GM21723 (cell line): Measurements from ENCODE around the gene ALG14.
"Not testable (repeated sequence)": the region's sequence is repeated elsewhere in the genome, so short reads cannot be mapped to it uniquely, and the experiment has no call there.

Experiments
- ATAC-seq: cut with Tn5 transposase; IDR thresholded peaks from one replicate; pipeline ENCODE4 v1.9.1; 2021; ENCODE audit warnings: mild to moderate bottlenecking, moderate library complexity; ENCODE audit not compliant: unreplicated experiment

The ALG14 gene, protein sequence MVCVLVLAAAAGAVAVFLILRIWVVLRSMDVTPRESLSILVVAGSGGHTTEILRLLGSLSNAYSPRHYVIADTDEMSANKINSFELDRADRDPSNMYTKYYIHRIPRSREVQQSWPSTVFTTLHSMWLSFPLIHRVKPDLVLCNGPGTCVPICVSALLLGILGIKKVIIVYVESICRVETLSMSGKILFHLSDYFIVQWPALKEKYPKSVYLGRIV

DNA sequence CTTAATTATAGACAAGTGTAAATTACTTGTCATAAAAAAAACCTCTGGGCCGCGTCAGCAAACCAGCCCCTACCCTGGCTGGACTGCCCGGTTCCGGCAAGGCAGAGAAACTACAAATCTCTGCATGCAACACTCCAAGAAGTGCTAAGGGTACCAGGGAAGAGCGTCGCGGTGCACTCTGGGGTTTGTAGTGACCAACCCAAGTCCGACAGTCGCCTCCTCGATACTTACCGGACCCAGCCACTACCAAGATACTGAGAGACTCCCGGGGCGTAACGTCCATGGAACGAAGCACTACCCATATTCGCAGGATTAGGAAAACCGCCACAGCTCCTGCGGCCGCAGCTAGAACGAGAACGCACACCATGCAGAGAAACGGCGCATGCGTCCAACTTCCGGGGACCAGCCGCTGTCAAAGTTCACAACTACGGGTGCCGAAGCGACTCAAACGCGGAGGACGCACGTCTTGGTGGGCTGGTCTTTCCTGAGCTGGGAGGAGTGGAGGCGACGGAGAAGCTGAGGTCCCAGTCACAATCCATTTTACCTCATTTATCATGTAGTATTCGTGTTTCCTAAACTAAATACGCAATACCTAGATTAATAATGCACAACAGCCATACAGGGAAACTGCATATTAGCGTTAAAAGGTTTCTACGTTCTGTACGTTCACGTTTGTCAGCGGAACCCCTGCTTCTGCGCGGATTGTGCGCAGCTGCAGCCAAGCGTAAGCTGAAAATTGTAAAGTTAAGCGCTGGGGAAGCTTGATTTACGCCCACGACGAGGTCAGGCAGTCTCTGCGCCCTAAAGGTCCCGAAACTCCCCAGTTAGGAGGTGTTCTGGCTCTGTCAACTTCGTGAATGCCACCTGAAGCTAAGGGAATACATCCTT is at the start of gene ALG14:
Gene ALG14, minus strand, starts transcription at position 420 of the 888 bp plus-strand sequence. Its CDS starts 53 bp downstream, at position 367.
- peak; percentile 98 for ATAC-seq

DNA sequence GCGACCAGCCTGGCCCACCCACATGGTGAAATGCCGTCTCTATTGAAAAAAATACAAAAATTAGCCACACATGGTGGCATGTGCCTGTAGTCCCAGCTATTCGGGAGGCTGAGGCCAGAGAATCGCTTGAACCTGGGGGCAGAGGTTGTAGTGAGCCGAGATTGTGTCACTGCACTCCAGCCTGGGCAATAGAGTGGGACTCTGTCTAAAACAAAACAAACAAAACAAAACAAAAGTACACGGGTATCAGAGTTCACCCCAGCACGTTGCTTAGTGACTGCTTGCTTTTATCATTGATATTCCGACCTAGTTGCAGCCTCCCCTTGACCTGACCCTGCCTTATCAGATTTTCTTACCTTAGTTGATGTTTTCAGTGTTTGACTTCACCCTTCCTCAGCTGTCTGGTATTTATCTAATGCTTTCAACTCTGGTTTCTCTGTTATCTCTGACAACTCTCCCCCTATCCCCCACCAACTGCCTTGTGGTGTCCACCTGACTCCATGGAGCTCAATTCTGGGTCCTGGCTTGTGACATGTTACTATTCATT is 49.5 kb upstream of the ALG14 start:
- ATAC-seq = no peak

DNA sequence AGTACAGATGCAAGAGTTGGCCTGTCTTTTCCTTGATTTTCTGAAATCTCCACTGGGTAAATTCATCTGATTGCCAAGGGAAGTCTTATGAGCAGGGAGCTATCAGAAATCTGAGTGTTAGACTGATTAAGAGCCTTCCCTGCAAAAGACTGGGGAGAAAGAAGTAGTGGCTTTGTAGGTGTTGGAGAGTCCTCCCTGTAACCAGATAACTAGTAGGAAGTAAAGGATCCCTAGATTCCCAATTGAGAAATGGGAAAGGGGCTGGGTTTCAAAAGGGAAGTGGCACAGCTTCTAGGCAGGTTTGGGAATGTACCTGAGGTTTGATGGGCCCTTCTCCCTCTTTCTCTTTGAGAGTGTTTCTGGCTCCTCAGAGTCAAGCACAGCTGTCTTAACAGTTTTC is 46.5 kb upstream of the ALG14 start:
- ATAC-seq = no peak

DNA sequence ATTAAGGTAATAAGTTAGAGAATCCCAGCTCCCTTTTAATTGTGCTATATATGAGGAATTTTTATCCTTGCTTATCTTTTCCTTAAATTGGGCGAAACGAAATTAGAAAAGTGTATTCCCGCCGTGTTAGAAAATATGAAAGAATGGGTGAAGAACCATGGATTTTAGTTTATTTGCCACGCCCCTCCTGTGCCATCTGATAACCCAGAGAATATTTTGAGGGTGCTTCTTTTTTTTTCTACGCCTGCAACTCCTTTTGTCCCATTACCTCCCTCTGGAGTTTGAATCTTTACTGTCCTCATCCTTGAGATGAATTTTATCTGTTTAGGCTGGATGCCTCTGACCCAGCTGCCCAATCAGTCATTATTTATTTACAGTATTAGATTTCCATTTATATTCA is 46.0 kb upstream of the ALG14 start:
- ATAC-seq = no peak

DNA sequence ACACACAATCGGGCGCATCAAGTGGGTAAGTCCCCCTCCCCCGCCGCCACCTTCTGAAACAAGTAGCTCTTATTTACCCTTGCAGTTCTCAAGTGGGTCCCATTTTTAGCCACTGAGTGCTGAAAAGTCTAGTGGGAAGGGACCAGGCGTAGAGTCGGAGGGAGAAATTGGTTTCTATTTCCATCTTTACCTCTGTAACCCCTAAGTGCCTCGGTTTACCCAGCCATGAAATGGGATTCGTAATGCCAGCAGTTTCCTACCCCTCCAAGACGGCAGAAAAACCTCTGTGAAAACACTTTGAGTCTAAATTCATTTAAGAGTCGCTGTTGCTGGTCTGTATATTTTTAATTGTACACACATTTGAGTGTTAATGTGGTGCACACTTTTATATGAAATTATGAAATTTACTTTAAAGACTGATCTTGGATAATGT is 45.3 kb upstream of the ALG14 start:
- no peak for ATAC-seq

DNA sequence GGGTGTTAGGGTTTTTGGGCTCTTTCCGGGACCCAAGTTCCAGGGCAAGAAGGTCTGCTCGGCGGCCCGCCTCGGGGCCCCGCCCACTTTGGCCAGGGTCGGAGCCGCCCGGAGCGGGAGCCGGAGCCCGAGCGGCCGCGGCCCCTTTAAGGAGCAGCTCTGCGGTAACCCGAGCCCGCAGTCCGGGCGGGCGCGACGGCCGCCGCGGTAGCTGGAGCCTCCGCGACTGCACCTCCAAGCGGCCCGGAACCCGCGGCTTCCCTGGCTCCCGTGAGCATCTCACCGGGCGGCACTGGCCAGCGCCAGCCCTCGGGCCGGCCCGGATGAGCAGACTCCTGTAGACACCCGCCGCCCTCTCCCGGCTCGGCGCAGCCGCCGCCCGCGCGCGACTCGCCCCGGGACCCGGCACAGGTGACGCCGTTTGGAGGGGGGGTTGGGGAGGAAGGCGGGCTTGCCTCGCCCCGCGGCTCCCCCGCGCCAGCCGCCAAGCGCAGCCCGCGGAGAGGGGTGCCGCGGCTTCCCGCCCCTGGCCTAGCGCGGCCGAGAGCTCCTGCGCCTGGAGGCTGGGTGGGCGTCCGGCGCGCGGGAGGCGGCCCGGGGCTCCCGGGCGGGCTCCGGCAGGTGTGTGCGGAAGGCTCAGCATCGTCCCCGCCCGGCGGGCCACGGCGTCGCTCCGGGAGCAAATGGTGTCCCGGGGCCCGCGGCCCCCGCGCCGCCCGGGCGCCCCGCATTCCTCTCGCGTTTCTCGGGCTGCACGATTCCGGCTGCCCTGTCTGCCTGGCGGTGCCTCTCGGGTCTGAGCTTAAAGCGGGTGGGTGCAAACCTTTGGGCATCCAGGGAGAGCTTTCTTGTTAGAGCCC is 44.7 kb upstream of the ALG14 start, which contains the start of gene TLCD4:
Gene TLCD4, plus strand, starts transcription at position 149 of the 860 bp plus-strand sequence. CDS start 26,547 bp downstream, outside the sequence.
- peak; percentile 56 for ATAC-seq

DNA sequence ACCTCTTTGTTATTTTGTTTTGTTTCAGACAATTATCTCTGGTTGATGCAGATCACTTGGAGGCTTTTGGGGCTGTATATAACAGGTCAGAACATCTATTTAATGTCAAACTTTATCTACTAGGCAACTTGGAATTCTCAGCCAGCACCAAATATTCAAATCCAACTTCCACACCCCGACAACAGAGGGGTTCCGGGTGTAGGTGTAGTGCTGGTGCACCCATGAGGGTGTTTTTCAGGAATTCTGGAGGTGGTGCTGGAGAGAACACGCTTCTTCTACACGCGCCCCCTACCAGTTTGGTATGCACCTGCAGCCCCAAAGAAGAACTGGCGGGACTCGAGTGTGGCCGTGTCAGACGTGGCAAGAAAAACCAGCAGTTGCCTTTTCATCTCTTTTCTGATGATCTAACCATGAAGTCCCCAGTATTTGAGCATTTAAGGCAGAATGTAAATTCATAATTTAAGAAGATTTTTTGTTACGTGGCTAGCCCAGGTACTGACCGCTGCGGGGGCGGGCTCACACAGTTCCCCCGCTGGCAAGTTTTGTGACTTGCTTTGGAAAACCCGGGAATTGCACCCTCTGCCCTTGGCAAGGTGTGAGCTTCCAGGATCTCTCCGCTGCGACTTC is 43.9 kb upstream of the ALG14 start:
- peak; percentile 78 for ATAC-seq

DNA sequence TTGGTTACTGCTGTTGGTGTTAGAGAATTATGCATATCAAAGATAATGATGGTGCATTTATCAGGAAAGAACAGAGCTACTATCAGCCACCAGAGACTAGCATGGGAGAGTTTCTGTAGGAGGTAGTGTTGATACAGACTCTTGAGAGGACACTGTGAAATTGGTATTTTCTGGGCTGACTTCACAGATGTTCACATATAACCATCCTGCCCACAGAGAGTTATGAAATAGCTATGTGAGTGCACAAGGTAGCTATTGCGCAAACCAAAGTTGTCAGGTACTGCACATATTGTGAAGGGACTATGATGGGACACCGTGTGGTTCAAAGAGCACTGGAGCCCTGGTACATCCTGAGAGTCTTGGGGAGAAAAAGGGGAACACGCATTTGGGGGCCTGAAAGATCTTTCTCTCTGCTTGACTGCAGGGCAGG is 43.0 kb upstream of the ALG14 start:
- no peak for ATAC-seq

DNA sequence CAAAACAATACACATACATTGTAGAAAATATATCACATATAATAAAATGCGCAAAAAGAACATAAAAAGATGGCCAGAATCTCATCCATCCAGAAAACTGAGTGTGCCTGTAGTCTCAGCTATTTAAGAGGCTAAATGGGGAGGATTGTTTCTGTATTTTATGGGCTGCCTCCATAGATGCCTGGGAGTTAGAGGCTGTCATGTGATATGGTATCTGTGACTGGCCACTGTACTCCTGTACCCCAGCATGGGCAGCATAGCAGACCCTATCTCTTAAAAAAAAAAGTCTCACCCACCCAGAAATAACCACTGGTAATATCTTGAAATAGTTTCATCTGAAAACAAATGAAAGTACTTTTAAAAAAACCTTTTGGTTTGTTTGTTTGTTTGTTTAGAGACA is 40.9 kb upstream of the ALG14 start:
- no peak for ATAC-seq

DNA sequence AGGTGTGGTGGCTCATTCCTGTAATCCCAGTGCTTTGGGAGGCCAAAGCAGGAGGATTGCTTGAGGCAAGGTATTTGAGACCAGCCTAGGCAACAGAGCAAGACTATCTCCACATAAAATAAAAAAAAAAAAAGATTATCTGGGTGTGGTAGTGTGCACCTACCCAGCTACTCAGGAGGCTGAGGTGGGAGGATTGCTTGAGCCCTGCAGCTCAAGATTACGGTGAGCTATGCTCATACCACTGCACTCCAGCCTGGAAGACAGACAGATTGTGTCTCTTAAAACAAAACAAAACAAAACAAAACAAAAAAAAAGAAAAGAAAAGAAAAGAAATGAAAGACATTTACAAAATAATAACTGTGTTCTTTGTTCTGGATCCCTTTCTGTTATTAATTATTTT is 38.3 kb upstream of the ALG14 start:
- no peak for ATAC-seq

DNA sequence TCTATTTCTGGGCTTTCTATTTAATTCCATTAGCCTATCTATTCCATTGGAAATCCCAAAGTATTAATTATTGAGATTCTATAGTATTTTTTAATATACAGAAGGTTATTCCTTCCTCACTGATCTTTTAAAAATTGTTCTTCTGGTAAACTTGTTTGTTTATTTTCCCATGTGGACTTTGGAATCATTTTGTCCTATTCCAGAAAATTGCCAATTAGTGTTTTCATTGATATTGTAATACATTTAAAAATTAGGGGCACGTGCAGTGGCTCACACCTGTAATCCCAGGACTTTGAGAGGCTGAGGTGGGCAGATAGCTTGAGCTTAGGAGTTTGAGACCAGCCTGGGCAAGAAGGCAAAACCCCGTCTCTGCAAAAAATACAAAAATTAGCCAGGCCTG is 36.0 kb upstream of the ALG14 start:
- no peak for ATAC-seq

DNA sequence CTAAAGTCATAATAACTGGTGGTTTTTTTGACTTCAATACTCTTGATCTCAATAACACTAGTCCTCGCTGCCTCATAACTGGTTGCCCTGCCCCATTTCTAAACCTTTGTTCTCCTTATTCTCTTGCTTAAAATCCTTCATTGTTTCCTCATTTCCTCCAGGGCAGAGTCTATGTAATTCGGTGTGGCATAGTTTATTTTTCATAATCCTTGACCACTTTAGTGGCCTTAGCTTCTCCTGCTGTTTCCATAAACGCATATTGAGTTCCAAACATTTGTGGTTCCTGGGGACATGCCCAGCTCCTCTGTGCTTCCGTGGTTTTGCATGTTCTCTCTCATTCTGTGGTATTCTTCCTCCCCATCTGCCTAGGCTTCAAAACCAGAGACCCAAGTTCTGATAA is 25.4 kb upstream of the ALG14 start:
- ATAC-seq = no peak

DNA sequence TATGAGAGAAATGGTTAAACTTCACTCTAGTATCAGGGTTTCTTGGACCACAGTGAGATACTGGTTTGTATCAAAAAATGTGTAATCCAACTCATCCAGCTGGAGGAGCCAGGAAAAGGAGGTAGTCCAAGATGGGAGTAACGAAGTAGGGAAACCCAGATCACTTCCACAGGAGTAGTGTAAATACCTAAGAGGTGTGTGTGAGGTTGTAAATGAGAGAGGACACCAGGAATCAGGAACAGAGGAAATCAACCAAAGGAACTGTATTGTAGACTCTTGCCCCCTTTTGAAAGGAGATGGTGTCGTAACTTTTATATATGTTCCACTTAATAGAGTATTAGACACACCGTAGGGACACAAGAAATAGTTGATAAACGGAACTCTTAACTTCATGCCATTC is 24.7 kb upstream of the ALG14 start:
- no peak for ATAC-seq

DNA sequence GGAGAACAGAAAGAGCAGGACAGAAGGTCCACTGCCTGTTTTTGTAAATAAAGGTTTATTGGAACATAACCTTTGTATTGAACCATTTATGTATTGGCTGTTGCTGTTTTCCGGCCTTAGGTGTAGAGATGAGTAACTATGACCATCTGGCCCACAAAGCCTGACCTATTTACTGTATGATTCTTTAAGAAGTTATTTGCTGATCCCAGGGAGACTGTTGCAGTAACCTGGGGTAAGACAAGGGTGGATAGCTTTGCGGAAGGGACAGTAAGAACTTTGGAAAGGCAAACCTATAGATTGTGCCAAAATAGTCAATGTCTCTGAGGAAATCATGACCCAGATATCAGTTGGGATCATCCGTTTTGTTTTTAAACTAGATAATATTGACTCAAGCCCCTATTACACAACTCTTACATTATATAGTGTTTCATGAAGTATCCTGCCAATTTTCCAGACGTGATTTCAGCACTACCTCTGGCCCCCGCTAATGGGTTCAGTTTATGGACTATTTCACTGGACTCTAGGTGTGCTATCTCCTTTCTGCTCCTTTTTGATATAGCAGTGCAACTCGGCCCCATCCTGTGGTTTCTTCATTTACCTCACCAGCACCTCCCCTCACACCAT is 23.6 kb upstream of the ALG14 start:
- ATAC-seq = peak; percentile 28

DNA sequence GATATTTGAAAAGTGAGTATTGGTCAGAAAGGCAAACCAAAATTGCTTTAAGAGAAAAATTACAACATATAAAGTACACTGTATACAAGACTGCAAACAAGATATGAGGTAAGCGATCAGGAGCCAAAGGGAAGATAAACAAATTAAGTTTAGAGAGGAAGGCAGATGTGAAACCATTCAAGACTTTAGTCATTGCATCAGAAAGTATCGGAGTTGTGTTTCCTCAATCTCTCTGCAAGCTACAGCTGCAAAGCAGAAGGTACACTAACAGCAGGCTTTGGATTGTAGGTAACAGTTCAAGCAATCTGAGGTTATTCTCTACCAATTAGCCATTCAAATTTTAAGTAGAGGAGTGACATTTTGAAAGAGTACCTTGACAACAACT is 23.1 kb upstream of the ALG14 start:
- ATAC-seq = peak; percentile 97

DNA sequence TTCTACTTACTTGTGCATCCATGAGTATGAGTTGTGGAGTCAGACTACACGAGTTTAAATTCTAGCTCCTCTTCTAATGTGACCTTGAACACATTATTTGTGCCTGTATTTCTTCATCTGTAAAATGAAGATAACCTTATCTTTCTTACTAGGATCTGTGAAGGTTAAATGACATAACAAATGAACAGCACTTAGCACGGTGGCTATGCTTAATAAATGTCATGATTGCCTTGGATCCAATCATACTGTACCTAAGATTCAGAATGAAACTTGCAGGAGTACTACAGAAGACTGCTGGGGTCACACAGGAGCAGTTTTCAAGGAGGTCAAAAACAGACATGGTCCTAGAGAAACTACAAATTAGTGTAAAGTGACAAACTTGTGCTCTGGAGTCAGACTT is 22.2 kb upstream of the ALG14 start:
- ATAC-seq = no peak

DNA sequence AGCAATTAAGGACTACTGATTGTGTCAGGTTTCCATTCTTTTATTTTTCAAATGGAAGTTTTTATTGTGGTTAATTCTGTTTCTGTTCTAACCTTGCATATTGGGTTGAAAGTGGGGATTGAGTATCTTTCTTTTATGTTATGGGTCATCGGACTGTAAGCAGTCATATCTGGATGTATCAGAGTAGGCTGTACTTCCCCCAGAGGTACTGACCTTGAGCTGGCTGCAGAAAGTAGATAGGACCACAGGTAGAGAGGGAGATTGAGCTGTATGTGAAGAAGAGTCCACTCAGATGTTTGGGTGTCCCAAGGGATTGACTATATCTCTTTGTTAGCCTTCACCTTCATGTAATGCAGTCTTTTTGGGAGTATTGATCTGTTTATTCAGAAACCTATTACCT is 20.5 kb upstream of the ALG14 start:
- ATAC-seq = no peak

DNA sequence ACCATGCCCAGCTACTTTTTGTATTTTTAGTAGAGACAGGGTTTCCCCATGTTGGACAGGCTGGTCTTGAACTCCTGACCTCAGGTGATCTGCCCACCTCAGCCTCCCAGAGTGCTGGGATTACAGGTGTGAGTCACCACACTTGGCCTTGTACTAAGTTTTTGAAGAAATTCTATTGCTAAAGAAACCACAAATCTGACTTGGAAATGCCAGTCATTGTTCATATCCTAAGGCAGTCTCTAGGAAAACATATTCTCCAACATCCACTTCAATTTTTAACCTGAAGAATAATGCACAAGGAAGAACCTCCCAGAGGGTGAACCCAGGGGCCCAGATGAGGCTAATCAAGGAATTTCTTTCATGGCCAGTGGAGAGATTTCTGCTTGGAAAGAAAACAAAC is 20.1 kb upstream of the ALG14 start:
- ATAC-seq = not testable (repeated sequence)

DNA sequence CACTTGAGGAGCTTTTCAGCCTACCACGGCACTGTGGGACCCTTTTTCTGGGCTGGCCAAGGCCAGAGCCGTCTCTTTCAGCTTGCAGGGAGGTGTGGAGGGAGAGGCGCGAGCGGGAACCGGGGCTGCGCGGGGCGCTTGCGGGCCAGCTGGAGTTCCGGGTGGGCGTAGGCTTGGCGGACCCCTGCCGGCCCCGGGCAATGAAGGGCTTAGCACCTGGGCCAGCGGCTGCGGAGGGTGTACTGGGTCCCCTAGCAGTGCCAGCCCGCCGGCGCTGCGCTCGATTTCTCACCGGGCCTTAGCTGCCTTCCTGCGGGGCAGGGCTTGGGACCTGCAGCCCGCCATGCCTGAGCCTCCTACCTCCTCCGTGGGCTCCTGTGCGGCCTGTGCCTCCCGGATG is 18.5 kb upstream of the ALG14 start:
- ATAC-seq = not testable (repeated sequence)

DNA sequence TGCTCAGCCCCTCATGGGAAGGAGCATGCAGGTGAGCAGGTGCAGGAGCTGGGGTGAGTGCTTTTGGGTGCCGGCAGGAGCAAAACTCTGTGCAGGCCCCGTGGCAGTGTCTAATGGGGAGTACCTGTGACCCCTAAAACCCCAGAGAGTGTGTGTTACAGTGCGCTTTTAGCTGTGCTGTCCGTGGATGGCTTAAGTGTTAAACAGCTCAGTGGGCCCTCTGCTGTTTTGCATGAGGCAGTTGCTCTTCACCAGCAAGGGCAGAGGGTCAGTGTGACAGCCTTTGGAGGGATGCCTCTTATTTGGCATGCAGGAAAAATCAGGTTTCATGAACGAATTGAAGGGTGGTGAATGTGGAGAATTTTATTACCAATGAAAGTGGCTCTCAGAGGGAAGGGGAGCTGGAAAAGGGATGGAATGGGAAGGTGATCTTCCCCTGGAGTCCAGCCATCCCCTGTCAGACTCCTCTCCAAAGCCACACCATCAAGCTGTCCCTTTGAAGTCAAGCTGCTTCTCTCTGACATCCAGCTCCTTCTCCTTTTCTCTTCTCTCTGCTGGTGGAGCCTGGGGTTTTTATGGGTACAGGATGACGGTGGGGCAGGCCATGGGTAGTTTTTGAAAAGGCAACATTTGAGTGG is 17.0 kb upstream of the ALG14 start:
- ATAC-seq = no peak
